ENCODE measurements around the gene SCLY.

DNA sequence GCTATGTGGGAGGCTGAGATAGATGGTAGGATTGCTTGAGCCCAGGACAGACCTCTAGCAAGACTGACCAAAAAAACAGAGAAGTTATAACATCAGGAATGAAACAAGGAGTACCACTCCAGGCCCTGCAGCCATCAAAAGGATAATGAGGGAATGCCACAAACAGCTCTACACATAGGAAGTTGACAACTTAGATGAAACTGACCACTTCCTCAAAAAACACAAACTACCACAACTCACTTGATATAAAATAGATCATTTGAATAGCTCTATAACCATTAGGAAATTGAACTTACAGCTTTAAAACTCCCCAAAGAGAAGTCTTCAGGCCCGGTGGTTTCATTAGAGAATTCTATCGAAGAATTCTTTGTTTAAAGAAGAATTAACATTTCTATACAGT, 26.4 kb downstream of the SCLY start:
- TF ChIP-seq, protein P1, sequence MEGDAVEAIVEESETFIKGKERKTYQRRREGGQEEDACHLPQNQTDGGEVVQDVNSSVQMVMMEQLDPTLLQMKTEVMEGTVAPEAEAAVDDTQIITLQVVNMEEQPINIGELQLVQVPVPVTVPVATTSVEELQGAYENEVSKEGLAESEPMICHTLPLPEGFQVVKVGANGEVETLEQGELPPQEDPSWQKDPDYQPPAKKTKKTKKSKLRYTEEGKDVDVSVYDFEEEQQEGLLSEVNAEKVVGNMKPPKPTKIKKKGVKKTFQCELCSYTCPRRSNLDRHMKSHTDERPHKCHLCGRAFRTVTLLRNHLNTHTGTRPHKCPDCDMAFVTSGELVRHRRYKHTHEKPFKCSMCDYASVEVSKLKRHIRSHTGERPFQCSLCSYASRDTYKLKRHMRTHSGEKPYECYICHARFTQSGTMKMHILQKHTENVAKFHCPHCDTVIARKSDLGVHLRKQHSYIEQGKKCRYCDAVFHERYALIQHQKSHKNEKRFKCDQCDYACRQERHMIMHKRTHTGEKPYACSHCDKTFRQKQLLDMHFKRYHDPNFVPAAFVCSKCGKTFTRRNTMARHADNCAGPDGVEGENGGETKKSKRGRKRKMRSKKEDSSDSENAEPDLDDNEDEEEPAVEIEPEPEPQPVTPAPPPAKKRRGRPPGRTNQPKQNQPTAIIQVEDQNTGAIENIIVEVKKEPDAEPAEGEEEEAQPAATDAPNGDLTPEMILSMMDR (IDR thresholded peaks at IDR 0.05), result no peak
- no peak for TF ChIP-seq POLR2AphosphoS5 (IDR thresholded peaks at IDR 0.05; ENCODE audit: low read depth, low read length)
- TF ChIP-seq GATA2 (CRISPR knock-in tag; IDR thresholded peaks at IDR 0.05), result no peak
- no peak for TF ChIP-seq SMC3 (IDR thresholded peaks at IDR 0.05; ENCODE audit: low read depth, low read length)
- no peak for TF ChIP-seq TAF1 (IDR thresholded peaks at IDR 0.05; ENCODE audit: borderline replicate concordance, low read depth, low read length)
- TF ChIP-seq, protein P2, sequence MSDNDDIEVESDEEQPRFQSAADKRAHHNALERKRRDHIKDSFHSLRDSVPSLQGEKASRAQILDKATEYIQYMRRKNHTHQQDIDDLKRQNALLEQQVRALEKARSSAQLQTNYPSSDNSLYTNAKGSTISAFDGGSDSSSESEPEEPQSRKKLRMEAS (IDR thresholded peaks at IDR 0.05; ENCODE audit: low read depth), result no peak
- no peak for TF ChIP-seq ELF1 (IDR thresholded peaks at IDR 0.05)
- TF ChIP-seq SIN3A (IDR thresholded peaks at IDR 0.05; ENCODE audit: borderline replicate concordance, low read depth, low read length), result no peak
- TF ChIP-seq, protein P3, sequence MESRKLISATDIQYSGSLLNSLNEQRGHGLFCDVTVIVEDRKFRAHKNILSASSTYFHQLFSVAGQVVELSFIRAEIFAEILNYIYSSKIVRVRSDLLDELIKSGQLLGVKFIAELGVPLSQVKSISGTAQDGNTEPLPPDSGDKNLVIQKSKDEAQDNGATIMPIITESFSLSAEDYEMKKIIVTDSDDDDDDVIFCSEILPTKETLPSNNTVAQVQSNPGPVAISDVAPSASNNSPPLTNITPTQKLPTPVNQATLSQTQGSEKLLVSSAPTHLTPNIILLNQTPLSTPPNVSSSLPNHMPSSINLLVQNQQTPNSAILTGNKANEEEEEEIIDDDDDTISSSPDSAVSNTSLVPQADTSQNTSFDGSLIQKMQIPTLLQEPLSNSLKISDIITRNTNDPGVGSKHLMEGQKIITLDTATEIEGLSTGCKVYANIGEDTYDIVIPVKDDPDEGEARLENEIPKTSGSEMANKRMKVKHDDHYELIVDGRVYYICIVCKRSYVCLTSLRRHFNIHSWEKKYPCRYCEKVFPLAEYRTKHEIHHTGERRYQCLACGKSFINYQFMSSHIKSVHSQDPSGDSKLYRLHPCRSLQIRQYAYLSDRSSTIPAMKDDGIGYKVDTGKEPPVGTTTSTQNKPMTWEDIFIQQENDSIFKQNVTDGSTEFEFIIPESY (IDR thresholded peaks at IDR 0.05; ENCODE audit: borderline replicate concordance, low read depth), result no peak
- TF ChIP-seq, protein P4, sequence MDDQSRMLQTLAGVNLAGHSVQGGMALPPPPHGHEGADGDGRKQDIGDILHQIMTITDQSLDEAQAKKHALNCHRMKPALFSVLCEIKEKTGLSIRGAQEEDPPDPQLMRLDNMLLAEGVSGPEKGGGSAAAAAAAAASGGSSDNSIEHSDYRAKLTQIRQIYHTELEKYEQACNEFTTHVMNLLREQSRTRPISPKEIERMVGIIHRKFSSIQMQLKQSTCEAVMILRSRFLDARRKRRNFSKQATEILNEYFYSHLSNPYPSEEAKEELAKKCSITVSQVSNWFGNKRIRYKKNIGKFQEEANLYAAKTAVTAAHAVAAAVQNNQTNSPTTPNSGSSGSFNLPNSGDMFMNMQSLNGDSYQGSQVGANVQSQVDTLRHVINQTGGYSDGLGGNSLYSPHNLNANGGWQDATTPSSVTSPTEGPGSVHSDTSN (IDR thresholded peaks at IDR 0.05), result no peak
- TF ChIP-seq, protein P5, sequence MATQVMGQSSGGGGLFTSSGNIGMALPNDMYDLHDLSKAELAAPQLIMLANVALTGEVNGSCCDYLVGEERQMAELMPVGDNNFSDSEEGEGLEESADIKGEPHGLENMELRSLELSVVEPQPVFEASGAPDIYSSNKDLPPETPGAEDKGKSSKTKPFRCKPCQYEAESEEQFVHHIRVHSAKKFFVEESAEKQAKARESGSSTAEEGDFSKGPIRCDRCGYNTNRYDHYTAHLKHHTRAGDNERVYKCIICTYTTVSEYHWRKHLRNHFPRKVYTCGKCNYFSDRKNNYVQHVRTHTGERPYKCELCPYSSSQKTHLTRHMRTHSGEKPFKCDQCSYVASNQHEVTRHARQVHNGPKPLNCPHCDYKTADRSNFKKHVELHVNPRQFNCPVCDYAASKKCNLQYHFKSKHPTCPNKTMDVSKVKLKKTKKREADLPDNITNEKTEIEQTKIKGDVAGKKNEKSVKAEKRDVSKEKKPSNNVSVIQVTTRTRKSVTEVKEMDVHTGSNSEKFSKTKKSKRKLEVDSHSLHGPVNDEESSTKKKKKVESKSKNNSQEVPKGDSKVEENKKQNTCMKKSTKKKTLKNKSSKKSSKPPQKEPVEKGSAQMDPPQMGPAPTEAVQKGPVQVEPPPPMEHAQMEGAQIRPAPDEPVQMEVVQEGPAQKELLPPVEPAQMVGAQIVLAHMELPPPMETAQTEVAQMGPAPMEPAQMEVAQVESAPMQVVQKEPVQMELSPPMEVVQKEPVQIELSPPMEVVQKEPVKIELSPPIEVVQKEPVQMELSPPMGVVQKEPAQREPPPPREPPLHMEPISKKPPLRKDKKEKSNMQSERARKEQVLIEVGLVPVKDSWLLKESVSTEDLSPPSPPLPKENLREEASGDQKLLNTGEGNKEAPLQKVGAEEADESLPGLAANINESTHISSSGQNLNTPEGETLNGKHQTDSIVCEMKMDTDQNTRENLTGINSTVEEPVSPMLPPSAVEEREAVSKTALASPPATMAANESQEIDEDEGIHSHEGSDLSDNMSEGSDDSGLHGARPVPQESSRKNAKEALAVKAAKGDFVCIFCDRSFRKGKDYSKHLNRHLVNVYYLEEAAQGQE (IDR thresholded peaks at IDR 0.05; ENCODE audit: low read depth, low read length), result no peak
- no peak for TF ChIP-seq FOXM1 (IDR thresholded peaks at IDR 0.05; ENCODE audit: low read depth)
- no peak for TF ChIP-seq YY1 (IDR thresholded peaks at IDR 0.05; ENCODE audit: low read depth)

Measured in SK-N-SH (cell line).